ENCODE measurements around the gene RAB11FIP4. TPM values are rescaled to one million over a fixed set of nuclear protein-coding genes. Genes with fewer than 3 reads are reported as not detected.

Gene RAB11FIP4
- total RNA-seq, 1 donor = 0.72 TPM

DNA sequence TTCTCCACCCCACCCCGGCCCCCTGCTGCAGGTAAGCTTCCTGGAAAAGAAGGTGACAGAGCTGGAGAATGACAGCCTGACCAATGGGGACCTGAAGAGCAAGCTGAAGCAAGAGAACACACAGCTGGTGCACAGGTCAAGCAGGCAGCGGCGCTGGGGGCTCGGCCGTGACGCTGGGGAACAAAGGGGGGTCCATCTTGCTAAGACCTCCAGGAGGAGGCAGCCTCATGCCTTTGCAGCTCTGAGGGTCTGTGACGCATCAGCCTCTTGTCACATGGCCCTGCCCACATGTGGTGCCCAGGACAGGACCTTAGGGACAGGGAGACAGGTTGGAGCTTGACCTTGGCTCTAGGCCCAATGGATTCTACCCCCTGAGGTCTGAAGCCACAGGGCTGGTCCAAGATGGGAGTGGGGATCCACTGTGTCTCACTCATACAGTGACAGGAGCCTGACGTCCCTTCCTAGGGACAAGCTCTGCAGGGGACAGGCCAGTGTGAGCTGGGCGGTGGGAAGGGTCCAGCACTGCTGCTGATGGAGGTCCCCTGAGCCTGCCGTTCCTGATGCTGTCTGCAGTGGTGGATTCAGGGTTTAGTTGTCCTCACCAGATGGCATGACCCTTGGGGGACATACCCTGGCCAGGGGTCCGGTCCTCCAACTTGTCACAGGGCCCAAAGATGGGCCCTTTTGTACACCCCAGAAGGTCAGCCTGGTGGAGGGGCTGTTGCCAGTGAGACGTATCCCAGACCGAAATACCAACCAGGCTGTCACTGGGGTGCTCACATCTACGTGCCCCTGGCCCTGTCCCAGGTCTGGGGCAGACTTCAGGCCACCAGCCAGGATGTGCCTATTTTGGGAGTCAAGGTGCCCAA lies 132.6 kb downstream of the RAB11FIP4 start:
- Histone ChIP-seq H4K20me1 (ENCODE audit: insufficient read depth, low read length) (no peaks in the 10 kb centered on the region), H2AFZ (ENCODE audit: low read length) (no peak overlapping the region), H3K27ac (ENCODE audit: low read depth, low read length) (no peak overlapping the region), H3K79me2 (ENCODE audit: insufficient read depth, low read length) (no peaks in the 10 kb centered on the region), H3K36me3 (ENCODE audit: insufficient read depth, low read length) (no peaks in the 10 kb centered on the region), H3K9me3 (ENCODE audit: low read depth, low read length) (peaks cover 4% of the 10 kb centered on the region), H3K27me3 (ENCODE audit: insufficient read depth, low read length) (no peaks in the 10 kb centered on the region), H3K4me2 (ENCODE audit: insufficient read depth, low read length) (no peak overlapping the region), H3K4me1 (ENCODE audit: insufficient read depth, low read length) (peaks cover 16% of the 10 kb centered on the region), H3K4me3 (ENCODE audit: insufficient read depth, low read length) (no peak overlapping the region)
- DNase-seq (ENCODE audit: insufficient read length, low spot score, missing footprints) = peak; percentile 66
- TF ChIP-seq CTCF (IDR thresholded peaks at IDR 0.05; ENCODE audit: extremely low read depth, low read depth, low read length) = no peak

GRCh38 chr17:31524926-31525800 lies 133.7 kb downstream of the RAB11FIP4 start:
- peak; percentile 95 for TF ChIP-seq CTCF (IDR thresholded peaks at IDR 0.05; ENCODE audit: extremely low read depth, low read depth, low read length)
- no peak overlapping the region for H3K27ac ChIP-seq (ENCODE audit: low read depth, low read length)

GRCh38 chr17:31525801-31526549 lies 134.5 kb downstream of the RAB11FIP4 start:
- no peaks in the 10 kb centered on the region for H3K36me3 ChIP-seq (ENCODE audit: insufficient read depth, low read length)
- peak; percentile 45 for TF ChIP-seq CTCF (IDR thresholded peaks at IDR 0.05; ENCODE audit: extremely low read depth, low read depth, low read length)
- H4K20me1 ChIP-seq (ENCODE audit: insufficient read depth, low read length) = no peaks in the 10 kb centered on the region
- H2AFZ ChIP-seq (ENCODE audit: low read length) = peak overlapping the region; percentile 35
- peaks cover 4% of the 10 kb centered on the region for H3K9me3 ChIP-seq (ENCODE audit: low read depth, low read length)
- H3K4me2 ChIP-seq (ENCODE audit: insufficient read depth, low read length) = peak overlapping the region; percentile 55
- DNase-seq (ENCODE audit: insufficient read length, low spot score, missing footprints) = peak; percentile 92
- no peaks in the 10 kb centered on the region for H3K79me2 ChIP-seq (ENCODE audit: insufficient read depth, low read length)
- H3K27me3 ChIP-seq (ENCODE audit: insufficient read depth, low read length) = no peaks in the 10 kb centered on the region
- no peak overlapping the region for H3K27ac ChIP-seq (ENCODE audit: low read depth, low read length)
- no peak overlapping the region for H3K4me3 ChIP-seq (ENCODE audit: insufficient read depth, low read length)
- peaks cover 16% of the 10 kb centered on the region for H3K4me1 ChIP-seq (ENCODE audit: insufficient read depth, low read length)

More at GRCh38 chr17:31524926-31525800, 133.7 kb downstream of the RAB11FIP4 start:
- Histone ChIP-seq H3K4me1 (ENCODE audit: insufficient read depth, low read length) (peaks cover 16% of the 10 kb centered on the region), H4K20me1 (ENCODE audit: insufficient read depth, low read length) (no peaks in the 10 kb centered on the region), H3K9me3 (ENCODE audit: low read depth, low read length) (peaks cover 4% of the 10 kb centered on the region), H3K4me2 (ENCODE audit: insufficient read depth, low read length) (peak overlapping the region; percentile 55), H3K27me3 (ENCODE audit: insufficient read depth, low read length) (no peaks in the 10 kb centered on the region), H3K36me3 (ENCODE audit: insufficient read depth, low read length) (no peaks in the 10 kb centered on the region), H3K4me3 (ENCODE audit: insufficient read depth, low read length) (no peak overlapping the region), H2AFZ (ENCODE audit: low read length) (peak overlapping the region; percentile 35), H3K79me2 (ENCODE audit: insufficient read depth, low read length) (no peaks in the 10 kb centered on the region)
- DNase-seq (ENCODE audit: insufficient read length, low spot score, missing footprints) = peak; percentile 99

All from osteoblast (primary cell).